Measurements from ENCODE around the gene NRIP2.

DNA sequence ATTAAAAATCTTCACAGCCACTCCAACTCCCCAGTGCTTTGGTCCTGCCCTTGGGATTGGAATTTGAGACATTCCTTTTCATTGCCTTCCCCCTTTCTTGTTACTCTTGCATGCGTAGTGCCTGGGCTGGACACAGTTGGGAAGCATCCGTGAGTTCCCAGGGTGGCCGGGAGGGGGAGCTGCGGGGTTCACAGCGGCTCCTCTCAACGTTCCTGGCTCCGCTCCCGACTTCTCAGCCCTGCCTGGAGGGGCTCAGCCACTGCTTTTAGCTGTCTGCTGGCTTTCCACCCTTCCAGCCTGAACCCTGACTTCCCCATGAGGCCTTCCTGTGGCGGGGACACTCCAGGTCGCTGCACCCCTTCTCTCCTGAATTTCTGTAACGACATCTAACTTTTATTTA lies 18.8 kb upstream of the NRIP2 start:
- TF ChIP-seq, protein P1, sequence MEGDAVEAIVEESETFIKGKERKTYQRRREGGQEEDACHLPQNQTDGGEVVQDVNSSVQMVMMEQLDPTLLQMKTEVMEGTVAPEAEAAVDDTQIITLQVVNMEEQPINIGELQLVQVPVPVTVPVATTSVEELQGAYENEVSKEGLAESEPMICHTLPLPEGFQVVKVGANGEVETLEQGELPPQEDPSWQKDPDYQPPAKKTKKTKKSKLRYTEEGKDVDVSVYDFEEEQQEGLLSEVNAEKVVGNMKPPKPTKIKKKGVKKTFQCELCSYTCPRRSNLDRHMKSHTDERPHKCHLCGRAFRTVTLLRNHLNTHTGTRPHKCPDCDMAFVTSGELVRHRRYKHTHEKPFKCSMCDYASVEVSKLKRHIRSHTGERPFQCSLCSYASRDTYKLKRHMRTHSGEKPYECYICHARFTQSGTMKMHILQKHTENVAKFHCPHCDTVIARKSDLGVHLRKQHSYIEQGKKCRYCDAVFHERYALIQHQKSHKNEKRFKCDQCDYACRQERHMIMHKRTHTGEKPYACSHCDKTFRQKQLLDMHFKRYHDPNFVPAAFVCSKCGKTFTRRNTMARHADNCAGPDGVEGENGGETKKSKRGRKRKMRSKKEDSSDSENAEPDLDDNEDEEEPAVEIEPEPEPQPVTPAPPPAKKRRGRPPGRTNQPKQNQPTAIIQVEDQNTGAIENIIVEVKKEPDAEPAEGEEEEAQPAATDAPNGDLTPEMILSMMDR (IDR thresholded peaks at IDR 0.05): peak in 5 of 6 experiments; percentile 8 to 77 (median 71)
- no peak for TF ChIP-seq POLR2A (IDR thresholded peaks at IDR 0.05)

All from Peyer's patch (tissue), 4 donors.